Gastrocnemius medialis (tissue), 4 donors: Measurements from ENCODE around the gene NEO1.

Experiments
- CTCF ChIP-seq, 5 experiments: fragments of 450-650 bp in 3 of 5; fragments of 200-600 bp in 2 of 5; sonication (generic) in 2 of 5; IDR thresholded peaks in 4 of 5; conservative IDR thresholded peaks in 1 of 5; 1 replicate in 4 of 5; 2 replicates in 1 of 5; pipeline ENCODE4 v1.5.1; 2016 to 2019; ENCODE audit warnings: antibody characterized with exemption in 5 of 5, mild to moderate bottlenecking in 3 of 5, moderate library complexity in 3 of 5
- POLR2A ChIP-seq, 2 donors: fragments of 450-650 bp; IDR thresholded peaks; one replicate each; pipeline ENCODE4 v1.6.1; 2017; ENCODE audit warnings: antibody characterized with exemption in 2 of 2, mild to moderate bottlenecking in 2 of 2, moderate library complexity in 2 of 2

DNA sequence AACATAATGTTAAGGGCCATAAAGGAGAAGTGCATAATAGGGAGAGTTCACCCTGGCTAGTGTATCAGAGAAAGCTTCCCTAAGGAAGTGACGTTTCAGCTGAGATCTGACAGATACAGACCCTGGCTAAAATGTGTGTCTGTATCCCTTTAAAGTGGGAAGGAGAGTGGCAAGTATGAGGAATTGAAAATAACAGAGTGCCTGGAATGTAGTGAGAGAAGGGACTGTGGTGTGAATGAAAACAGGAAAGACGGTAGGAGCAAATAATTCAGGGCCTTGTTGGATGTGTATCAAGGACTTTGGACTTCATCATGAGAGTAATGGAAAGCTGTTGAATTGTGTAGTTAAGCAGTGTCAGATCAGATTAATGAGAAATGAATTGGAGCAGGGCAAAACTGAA, 30.5 kb downstream of the NEO1 start:
- TF ChIP-seq CTCF (IDR thresholded peaks at IDR 0.05 in 4 of 5, conservative IDR thresholded peaks at IDR 0.05 in 1 of 5) (no peak), POLR2A (IDR thresholded peaks at IDR 0.05) (no peak)
